Left colon (tissue), 2 donors: ENCODE data around the gene MPC1L. TPM values are rescaled to one million over a fixed set of nuclear protein-coding genes. Genes with fewer than 3 reads are reported as not detected.
A peak's percentile ranks its signal among the peaks of the same experiment; 100 is the strongest.

Experiments
- ATAC-seq: fragments of 200-7000 bp; cut with Tn5 transposase; one replicate; pipeline ENCODE4 v1.9.1; 2020; ENCODE audit warnings: mild to moderate bottlenecking, moderate library complexity
- DNase-seq, 2 donors: peaks; one replicate each; pipeline ENCODE4 v3.0.0-alpha.2; 2020
- intact Hi-C, 2 donors: fragments of 100-400 bp; cut with DNase I in 1 of 2; cut with micrococcal nuclease in 1 of 2; formaldehyde crosslinking; loops; one replicate each; pipeline versions ENCODE4 v1.11.2 to v1.14.0; 2022; cut with DNase I, micrococcal nuclease
- total RNA-seq, 2 donors: library from RNA; stranded (reverse); fragmentation: NEBNext Ultra II Directional; extraction: Animal tissue kit (Norgen Biotek cat#: 25700); gene quantifications; one replicate each; pipeline ENCODE4 v1.2.1, GENCODE V29; 2021
- donor health status: DM: no; HTN: no; CAD: no.
- donor health status: DM: yes; HTN: yes; CAD: no.

The MPC1L gene
- total RNA-seq, 2 donors from 2014 or later: not detected

GRCh38 chrX:40622479-40623138 lies 619 bp upstream of the MPC1L start:
- intact Hi-C loops: no loop called here
- ATAC-seq (peak; percentile 95), DNase-seq (peak; percentile 56 to 57)

GRCh38 chrX:40623665-40624064 lies 437 bp downstream of the MPC1L start:
- ATAC-seq: no peak
- no peak for DNase-seq
- intact Hi-C loops: no loop called here

GRCh38 chrX:40625294-40625693 lies 2.1 kb downstream of the MPC1L start:
- ATAC-seq (no peak), DNase-seq (no peak)
- intact Hi-C loops: no loop called here

GRCh38 chrX:40628506-40628905 lies 5.3 kb downstream of the MPC1L start:
- intact Hi-C loops: no loop called here
- ATAC-seq (no peak), DNase-seq (no peak)

- DNase-seq (no peak), ATAC-seq (no peak)
- intact Hi-C loops: no loop called here
Observed at GRCh38 chrX:40632199-40632598, 9.0 kb downstream of the MPC1L start.

- ATAC-seq: no peak
- intact Hi-C loops: no loop called here
Observed at GRCh38 chrX:40637687-40638086, 14.5 kb downstream of the MPC1L start.

GRCh38 chrX:40644176-40644575 lies 20.9 kb downstream of the MPC1L start:
- peak; percentile 24 for ATAC-seq

More at GRCh38 chrX:40637687-40638086, 14.5 kb downstream of the MPC1L start:
- no peak for DNase-seq

GRCh38 chrX:40644821-40645358 lies 21.7 kb downstream of the MPC1L start:
- intact Hi-C loops: no loop called here
- DNase-seq: peak; percentile 66 to 80
- peak; percentile 69 for ATAC-seq

More at GRCh38 chrX:40644176-40644575, 20.9 kb downstream of the MPC1L start:
- intact Hi-C loops: no loop called here
- DNase-seq: no peak

- DNase-seq: peak; percentile 49 to 70
- intact Hi-C loops: no loop called here
- peak; percentile 63 for ATAC-seq
Observed at GRCh38 chrX:40646489-40647306, 23.5 kb downstream of the MPC1L start.

GRCh38 chrX:40647307-40648197 lies 24.3 kb downstream of the MPC1L start, which contains the start of gene CXorf38:
Gene CXorf38 (minus strand): TSS chrX:40647561. CDS start chrX:40647520, 41 bp downstream.
- intact Hi-C loops: no loop called here
- peak; percentile 93 to 97 for DNase-seq
- ATAC-seq: peak; percentile 73

GRCh38 chrX:40651620-40652223 lies 28.5 kb downstream of the MPC1L start:
- ATAC-seq: no peak
- DNase-seq: peak; percentile 55 to 79
- intact Hi-C loops: loop anchor here in 1 of 2 donors (5.0 to 10.0 kb wide), 3 partner anchors 143 to 601 kb away; no protein-coding TSS in a partner anchor

GRCh38 chrX:40652664-40653063 lies 29.4 kb downstream of the MPC1L start:
- intact Hi-C loops: loop anchor here in 1 of 2 donors (5.0 to 10.0 kb wide), 3 partner anchors 142 to 600 kb away; no protein-coding TSS in a partner anchor
- no peak for ATAC-seq

GRCh38 chrX:40653535-40653934 lies 30.3 kb downstream of the MPC1L start:
- ATAC-seq: no peak
- intact Hi-C loops: loop anchor here in 1 of 2 donors (5.0 to 10.0 kb wide), 3 partner anchors 141 to 599 kb away; no protein-coding TSS in a partner anchor
- no peak for DNase-seq

More at GRCh38 chrX:40652664-40653063, 29.4 kb downstream of the MPC1L start:
- no peak for DNase-seq

GRCh38 chrX:40660381-40660780 lies 37.2 kb downstream of the MPC1L start:
- ATAC-seq: no peak
- intact Hi-C loops: no loop called here

GRCh38 chrX:40661489-40661888 lies 38.3 kb downstream of the MPC1L start:
- intact Hi-C loops: no loop called here
- ATAC-seq (no peak), DNase-seq (no peak)

More at GRCh38 chrX:40660381-40660780, 37.2 kb downstream of the MPC1L start:
- DNase-seq: no peak

- intact Hi-C loops: no loop called here
- ATAC-seq (no peak), DNase-seq (no peak)
Observed at GRCh38 chrX:40663078-40663740, 40.0 kb downstream of the MPC1L start.

GRCh38 chrX:40663880-40664630 lies 40.8 kb downstream of the MPC1L start:
- ATAC-seq (no peak), DNase-seq (no peak)
- intact Hi-C loops: no loop called here
